Gastrocnemius medialis (tissue), 4 donors: ENCODE data around the gene KMT5C. TPM values are rescaled to one million over a fixed set of nuclear protein-coding genes. Genes with fewer than 3 reads are reported as not detected.

ENCODE experiments used
- ATAC-seq, 2 donors: fragments of 150-250 bp; one replicate each; pipeline ENCODE4 v1.9.1; 2016
- DNase-seq, 2 donors: peaks; one replicate each; pipeline ENCODE4 v3.0.0-alpha.2; 2019
- H3K27ac ChIP-seq, 4 donors: fragments of 200-600 bp; sonication (generic); 1 replicate in 1 of 4; 2 replicates in 3 of 4; pipeline ENCODE4 v1.5.1; 2016 to 2018; ENCODE audit warnings: mild to moderate bottlenecking in 2 of 4, moderate library complexity in 1 of 4
- H3K27me3 ChIP-seq, 3 donors: fragments of 200-600 bp; sonication (generic) in 2 of 3; 1 replicate in 1 of 3; 2 replicates in 2 of 3; pipeline versions ENCODE4 v1.5.1 to v1.6.0; 2016 to 2019; ENCODE audit warnings: mild to moderate bottlenecking in 1 of 3, moderate library complexity in 1 of 3
- H3K36me3 ChIP-seq, 2 donors: fragments of 200-600 bp; sonication (generic) in 1 of 2; one replicate each; pipeline ENCODE4 v1.5.1; 2017 to 2018
- H3K4me1 ChIP-seq, 2 donors: fragments of 200-600 bp; sonication (generic) in 1 of 2; one replicate each; pipeline ENCODE4 v1.5.1; 2016 to 2017; ENCODE audit warnings: mild to moderate bottlenecking in 2 of 2
- H3K4me3 ChIP-seq, 4 donors: fragments of 200-600 bp; sonication (generic) in 3 of 4; 1 replicate in 1 of 4; 2 replicates in 3 of 4; pipeline ENCODE4 v1.5.1; 2016 to 2019; ENCODE audit warnings: mild to moderate bottlenecking in 2 of 4
- H3K9me3 ChIP-seq, 3 donors: fragments of 200-600 bp; sonication (generic) in 2 of 3; 1 replicate in 1 of 3; 2 replicates in 2 of 3; pipeline ENCODE4 v1.5.1; 2016 to 2019
- CTCF ChIP-seq, 5 experiments: fragments of 450-650 bp in 3 of 5; fragments of 200-600 bp in 2 of 5; sonication (generic) in 2 of 5; IDR thresholded peaks in 4 of 5; conservative IDR thresholded peaks in 1 of 5; 1 replicate in 4 of 5; 2 replicates in 1 of 5; pipeline ENCODE4 v1.5.1; 2016 to 2019; ENCODE audit warnings: antibody characterized with exemption in 5 of 5, mild to moderate bottlenecking in 3 of 5, moderate library complexity in 3 of 5
- POLR2A ChIP-seq, 2 donors: fragments of 450-650 bp; IDR thresholded peaks; one replicate each; pipeline ENCODE4 v1.6.1; 2017; ENCODE audit warnings: antibody characterized with exemption in 2 of 2, mild to moderate bottlenecking in 2 of 2, moderate library complexity in 2 of 2
- in situ Hi-C, 4 donors: fragments of 200-750 bp; cut with MboI; loops; one replicate each; pipeline versions ENCODE4 v1.15.0 to v1.8.0; 2017; ENCODE audit warnings: low sequenced_read_pairs in 4 of 4
- intact Hi-C: fragments of 100-400 bp; cut with DNase I; formaldehyde crosslinking; loops from one replicate; pipeline ENCODE4 v1.15.1; 2023; ENCODE audit warnings: low total_unique reads
- total RNA-seq, 4 donors: library from RNA; depleted of rRNA; stranded (reverse); fragments of >200 nt; gene quantifications; one replicate each; pipeline versions ENCODE4 v1.1.0 to v1.2.3, GENCODE V29; 2016

Gene KMT5C
- total RNA-seq, 4 donors from 2014 or later, result 2.5 to 5.4 (median 4.5) TPM

- Histone ChIP-seq H3K9me3 (no peaks in the 10 kb centered on the region), H3K27me3 (peaks cover 34 to 43% (median 38%) of the 10 kb centered on the region in 3 donors), H3K36me3 (no peaks in the 10 kb centered on the region), H3K4me3 (no peak overlapping the region), H3K27ac (no peak overlapping the region), H3K4me1 (no peaks in the 10 kb centered on the region)
- no peak for DNase-seq
- TF ChIP-seq CTCF (IDR thresholded peaks at IDR 0.05 in 4 of 5, conservative IDR thresholded peaks at IDR 0.05 in 1 of 5) (no peak), POLR2A (IDR thresholded peaks at IDR 0.05) (no peak)
- no peak for ATAC-seq
- intact Hi-C loops, result no loop called here
- in situ Hi-C loops, result no loop called here
Measured at GRCh38 chr19:55366790-55367189, 27.1 kb downstream of the KMT5C start.

GRCh38 chr19:55368106-55368505 is 28.4 kb downstream of the KMT5C start:
- TF ChIP-seq CTCF (IDR thresholded peaks at IDR 0.05 in 4 of 5, conservative IDR thresholded peaks at IDR 0.05 in 1 of 5) (no peak), POLR2A (IDR thresholded peaks at IDR 0.05) (no peak)
- no peak overlapping the region for H3K27ac ChIP-seq
- no peaks in the 10 kb centered on the region for H3K36me3 ChIP-seq
- H3K27me3 ChIP-seq, result peaks cover 41 to 56% (median 51%) of the 10 kb centered on the region in 3 donors
- no peaks in the 10 kb centered on the region for H3K4me1 ChIP-seq
- intact Hi-C loops, result no loop called here
- H3K9me3 ChIP-seq, result no peaks in the 10 kb centered on the region
- in situ Hi-C loops, result no loop called here
- DNase-seq, result no peak
- no peak overlapping the region for H3K4me3 ChIP-seq
- ATAC-seq, result no peak

GRCh38 chr19:55368701-55369563 is 29.3 kb downstream of the KMT5C start:
- intact Hi-C loops, result no loop called here
- no peak overlapping the region for H3K4me3 ChIP-seq
- H3K36me3 ChIP-seq, result no peaks in the 10 kb centered on the region
- no peaks in the 10 kb centered on the region for H3K9me3 ChIP-seq
- peaks cover 48 to 65% (median 59%) of the 10 kb centered on the region in 3 donors for H3K27me3 ChIP-seq
- no peak for ATAC-seq
- no peak for DNase-seq
- TF ChIP-seq POLR2A (IDR thresholded peaks at IDR 0.05) (no peak), CTCF (IDR thresholded peaks at IDR 0.05 in 4 of 5, conservative IDR thresholded peaks at IDR 0.05 in 1 of 5) (no peak)
- no peak overlapping the region for H3K27ac ChIP-seq
- H3K4me1 ChIP-seq, result no peaks in the 10 kb centered on the region
- in situ Hi-C loops, result no loop called here

- DNase-seq (no peak), ATAC-seq (no peak)
- Histone ChIP-seq H3K27ac (no peak overlapping the region), H3K27me3 (peaks cover 56 to 72% (median 68%) of the 10 kb centered on the region in 3 donors), H3K36me3 (no peaks in the 10 kb centered on the region), H3K4me1 (no peaks in the 10 kb centered on the region), H3K9me3 (no peaks in the 10 kb centered on the region), H3K4me3 (peak overlapping the region in 1 of 4 donors; percentile 11)
- intact Hi-C loops, result no loop called here
- TF ChIP-seq POLR2A (IDR thresholded peaks at IDR 0.05) (no peak), CTCF (IDR thresholded peaks at IDR 0.05 in 4 of 5, conservative IDR thresholded peaks at IDR 0.05 in 1 of 5) (no peak)
- in situ Hi-C loops, result loop anchor here in 1 of 4 donors (10.0 kb wide), 1 partner anchor 295 kb away; no protein-coding TSS in a partner anchor
Measured at GRCh38 chr19:55369653-55370304, 30.1 kb downstream of the KMT5C start.
